ENCODE data around the gene HEG1.

The HEG1 gene

GRCh38 chr3:125003369-125003853 lies 52.4 kb downstream of the HEG1 start:
- no peak overlapping the region for H3K4me3 Mint-ChIP-seq
- H3K4me1 Mint-ChIP-seq (ENCODE audit: low read depth) = peaks cover 31% of the 10 kb centered on the region
- no peaks in the 10 kb centered on the region for H3K27me3 Mint-ChIP-seq (ENCODE audit: low read depth)
- H3K36me3 Mint-ChIP-seq (ENCODE audit: low read depth) = peaks cover 67% of the 10 kb centered on the region
- H3K27ac Mint-ChIP-seq = no peak overlapping the region
- no peaks in the 10 kb centered on the region for H3K9me3 Mint-ChIP-seq

- H3K4me1 Mint-ChIP-seq (ENCODE audit: low read depth) = peaks cover 31% of the 10 kb centered on the region
- no peaks in the 10 kb centered on the region for H3K27me3 Mint-ChIP-seq (ENCODE audit: low read depth)
- peaks cover 66% of the 10 kb centered on the region for H3K36me3 Mint-ChIP-seq (ENCODE audit: low read depth)
- H3K27ac Mint-ChIP-seq = peak overlapping the region; percentile 65
- no peak overlapping the region for H3K4me3 Mint-ChIP-seq
- H3K9me3 Mint-ChIP-seq = no peaks in the 10 kb centered on the region
These were observed 53.1 kb downstream of the HEG1 start for GRCh38 chr3:125002414-125003368.

- H3K4me1 Mint-ChIP-seq (ENCODE audit: low read depth) = peaks cover 31% of the 10 kb centered on the region
- H3K27ac Mint-ChIP-seq = peak overlapping the region; percentile 45
- H3K27me3 Mint-ChIP-seq (ENCODE audit: low read depth) = no peaks in the 10 kb centered on the region
- H3K9me3 Mint-ChIP-seq = no peaks in the 10 kb centered on the region
- H3K36me3 Mint-ChIP-seq (ENCODE audit: low read depth) = peaks cover 75% of the 10 kb centered on the region
- no peak overlapping the region for H3K4me3 Mint-ChIP-seq
These were observed 54.0 kb downstream of the HEG1 start for GRCh38 chr3:125001557-125002413.

- Mint-ChIP-seq H3K36me3 (ENCODE audit: low read depth) (peaks cover 73% of the 10 kb centered on the region), H3K4me1 (ENCODE audit: low read depth) (peaks cover 39% of the 10 kb centered on the region), H3K9me3 (no peaks in the 10 kb centered on the region), H3K27me3 (ENCODE audit: low read depth) (no peaks in the 10 kb centered on the region), H3K4me3 (no peak overlapping the region), H3K27ac (no peak overlapping the region)
These were observed 55.1 kb downstream of the HEG1 start for GRCh38 chr3:125000661-125001060.

- H3K4me3 Mint-ChIP-seq = no peak overlapping the region
- H3K27me3 Mint-ChIP-seq (ENCODE audit: low read depth) = no peaks in the 10 kb centered on the region
- H3K4me1 Mint-ChIP-seq (ENCODE audit: low read depth) = peaks cover 41% of the 10 kb centered on the region
- no peak overlapping the region for H3K27ac Mint-ChIP-seq
- no peaks in the 10 kb centered on the region for H3K9me3 Mint-ChIP-seq
- H3K36me3 Mint-ChIP-seq (ENCODE audit: low read depth) = peaks cover 72% of the 10 kb centered on the region
These were observed 55.8 kb downstream of the HEG1 start for GRCh38 chr3:124999897-125000435.

- Mint-ChIP-seq H3K4me1 (ENCODE audit: low read depth) (peaks cover 41% of the 10 kb centered on the region), H3K27ac (no peak overlapping the region), H3K36me3 (ENCODE audit: low read depth) (peaks cover 65% of the 10 kb centered on the region)
These were observed 56.5 kb downstream of the HEG1 start for GRCh38 chr3:124999317-124999716.

GRCh38 chr3:124998247-124998630 lies 57.6 kb downstream of the HEG1 start:
- Mint-ChIP-seq H3K36me3 (ENCODE audit: low read depth) (peaks cover 65% of the 10 kb centered on the region), H3K9me3 (no peaks in the 10 kb centered on the region), H3K27me3 (ENCODE audit: low read depth) (no peaks in the 10 kb centered on the region), H3K4me3 (no peak overlapping the region), H3K27ac (no peak overlapping the region), H3K4me1 (ENCODE audit: low read depth) (peaks cover 44% of the 10 kb centered on the region)

More at GRCh38 chr3:124999317-124999716, 56.5 kb downstream of the HEG1 start:
- no peaks in the 10 kb centered on the region for H3K27me3 Mint-ChIP-seq (ENCODE audit: low read depth)
- H3K9me3 Mint-ChIP-seq = no peaks in the 10 kb centered on the region
- H3K4me3 Mint-ChIP-seq = no peak overlapping the region

- Mint-ChIP-seq H3K4me3 (no peak overlapping the region), H3K27ac (no peak overlapping the region), H3K27me3 (ENCODE audit: low read depth) (no peaks in the 10 kb centered on the region), H3K36me3 (ENCODE audit: low read depth) (peaks cover 62% of the 10 kb centered on the region), H3K4me1 (ENCODE audit: low read depth) (peaks cover 38% of the 10 kb centered on the region), H3K9me3 (no peaks in the 10 kb centered on the region)
These were observed 58.2 kb downstream of the HEG1 start for GRCh38 chr3:124997303-124998246.

- H3K9me3 Mint-ChIP-seq = no peaks in the 10 kb centered on the region
- H3K27ac Mint-ChIP-seq = no peak overlapping the region
- H3K27me3 Mint-ChIP-seq (ENCODE audit: low read depth) = no peaks in the 10 kb centered on the region
- no peak overlapping the region for H3K4me3 Mint-ChIP-seq
- peaks cover 26% of the 10 kb centered on the region for H3K4me1 Mint-ChIP-seq (ENCODE audit: low read depth)
- H3K36me3 Mint-ChIP-seq (ENCODE audit: low read depth) = peaks cover 53% of the 10 kb centered on the region
These were observed 60.3 kb downstream of the HEG1 start for GRCh38 chr3:124995460-124995994.

- Mint-ChIP-seq H3K27me3 (ENCODE audit: low read depth) (no peaks in the 10 kb centered on the region), H3K27ac (peak overlapping the region; percentile 13), H3K36me3 (ENCODE audit: low read depth) (peaks cover 46% of the 10 kb centered on the region), H3K9me3 (no peaks in the 10 kb centered on the region), H3K4me1 (ENCODE audit: low read depth) (peaks cover 19% of the 10 kb centered on the region), H3K4me3 (no peak overlapping the region)
These were observed 62.3 kb downstream of the HEG1 start for GRCh38 chr3:124993466-124993865.

- no peak overlapping the region for H3K4me3 Mint-ChIP-seq
- no peaks in the 10 kb centered on the region for H3K9me3 Mint-ChIP-seq
- H3K27me3 Mint-ChIP-seq (ENCODE audit: low read depth) = no peaks in the 10 kb centered on the region
- peaks cover 33% of the 10 kb centered on the region for H3K36me3 Mint-ChIP-seq (ENCODE audit: low read depth)
- peaks cover 19% of the 10 kb centered on the region for H3K4me1 Mint-ChIP-seq (ENCODE audit: low read depth)
- H3K27ac Mint-ChIP-seq = no peak overlapping the region
These were observed 63.8 kb downstream of the HEG1 start for GRCh38 chr3:124992041-124992440.

GRCh38 chr3:124986192-124987143 lies 69.3 kb downstream of the HEG1 start:
- no peak overlapping the region for H3K27ac Mint-ChIP-seq

More at GRCh38 chr3:124986192-124987143, 69.3 kb downstream of the HEG1 start:
- Mint-ChIP-seq H3K4me1 (ENCODE audit: low read depth) (peaks cover 6% of the 10 kb centered on the region), H3K4me3 (no peak overlapping the region), H3K9me3 (no peaks in the 10 kb centered on the region), H3K27me3 (ENCODE audit: low read depth) (no peaks in the 10 kb centered on the region), H3K36me3 (ENCODE audit: low read depth) (peaks cover 32% of the 10 kb centered on the region)
